ENCODE results near the gene MEI1. TPM values are rescaled to one million over a fixed set of nuclear protein-coding genes. Genes with fewer than 3 reads are reported as not detected.
A peak's percentile ranks its signal among the peaks of the same experiment; 100 is the strongest.

MEI1 gene
- polyA plus RNA-seq, 1 donor from 2014 or later, result not detected

DNA sequence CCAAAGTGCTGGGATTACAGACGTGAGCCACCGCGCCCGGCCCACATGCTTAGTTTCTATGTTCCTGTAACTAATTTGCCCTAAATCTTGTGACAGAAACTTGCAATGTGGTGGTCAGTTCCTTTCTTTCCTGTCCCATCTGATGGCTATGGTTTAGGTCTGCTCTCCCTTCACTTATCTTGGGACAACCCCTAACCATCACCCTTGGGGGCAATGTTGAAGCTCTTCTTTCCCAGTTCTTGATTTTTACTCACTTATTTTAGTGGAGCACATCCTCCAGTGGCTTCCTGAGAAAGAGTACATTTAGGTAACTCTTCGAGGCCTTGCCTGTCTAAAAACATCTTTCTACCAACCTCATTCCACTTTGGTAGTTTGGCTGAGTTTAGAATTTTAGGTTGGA, 140.9 kb downstream of the MEI1 start:
- H3F3A ChIP-seq (ENCODE audit: insufficient read depth, low read length, poor library complexity, severe bottlenecking), result peaks cover 4% of the 10 kb centered on the region
- no peaks in the 10 kb centered on the region for H3K27me3 ChIP-seq (ENCODE audit: insufficient read depth, low read depth, low read length)
- no peaks in the 10 kb centered on the region for H3K9me2 ChIP-seq (ENCODE audit: insufficient read depth, low read length)
- no peak overlapping the region for H3K9ac ChIP-seq (ENCODE audit: low read length)
- peaks cover 14% of the 10 kb centered on the region for H3K36me3 ChIP-seq (ENCODE audit: insufficient read depth, low read length)
- peaks cover 16% of the 10 kb centered on the region for H4K20me1 ChIP-seq (ENCODE audit: insufficient read depth)
- no peaks in the 10 kb centered on the region for H3K9me3 ChIP-seq (ENCODE audit: low read length)
- H3K79me2 ChIP-seq (replicated peaks; ENCODE audit: insufficient read depth, low read length), result peaks cover 96% of the 10 kb centered on the region
- H3K4me3 ChIP-seq (ENCODE audit: low read length), result peak overlapping the region; percentile 26
- no peak overlapping the region for H3K4me2 ChIP-seq (ENCODE audit: low read length)
- no peak overlapping the region for H2AFZ ChIP-seq (ENCODE audit: low read depth, low read length)
- H3K27ac ChIP-seq (ENCODE audit: low read length), result no peak overlapping the region
- TF ChIP-seq RAD21 (conservative IDR thresholded peaks at IDR 0.05) (no peak), EP300 (conservative IDR thresholded peaks at IDR 0.05; ENCODE audit: poor library complexity, severe bottlenecking) (no peak), POLR2AphosphoS5 (IDR thresholded peaks at IDR 0.05) (no peak), EZH2 (IDR thresholded peaks at IDR 0.05; ENCODE audit: borderline replicate concordance, insufficient read depth, low read length, poor library complexity, severe bottlenecking) (no peak), MXI1 (conservative IDR thresholded peaks at IDR 0.05; ENCODE audit: poor library complexity, severe bottlenecking) (no peak), TAF1 (IDR thresholded peaks at IDR 0.05; ENCODE audit: low read depth) (no peak), SMC3 (conservative IDR thresholded peaks at IDR 0.05; ENCODE audit: poor library complexity) (no peak)
- TF ChIP-seq, protein P1, sequence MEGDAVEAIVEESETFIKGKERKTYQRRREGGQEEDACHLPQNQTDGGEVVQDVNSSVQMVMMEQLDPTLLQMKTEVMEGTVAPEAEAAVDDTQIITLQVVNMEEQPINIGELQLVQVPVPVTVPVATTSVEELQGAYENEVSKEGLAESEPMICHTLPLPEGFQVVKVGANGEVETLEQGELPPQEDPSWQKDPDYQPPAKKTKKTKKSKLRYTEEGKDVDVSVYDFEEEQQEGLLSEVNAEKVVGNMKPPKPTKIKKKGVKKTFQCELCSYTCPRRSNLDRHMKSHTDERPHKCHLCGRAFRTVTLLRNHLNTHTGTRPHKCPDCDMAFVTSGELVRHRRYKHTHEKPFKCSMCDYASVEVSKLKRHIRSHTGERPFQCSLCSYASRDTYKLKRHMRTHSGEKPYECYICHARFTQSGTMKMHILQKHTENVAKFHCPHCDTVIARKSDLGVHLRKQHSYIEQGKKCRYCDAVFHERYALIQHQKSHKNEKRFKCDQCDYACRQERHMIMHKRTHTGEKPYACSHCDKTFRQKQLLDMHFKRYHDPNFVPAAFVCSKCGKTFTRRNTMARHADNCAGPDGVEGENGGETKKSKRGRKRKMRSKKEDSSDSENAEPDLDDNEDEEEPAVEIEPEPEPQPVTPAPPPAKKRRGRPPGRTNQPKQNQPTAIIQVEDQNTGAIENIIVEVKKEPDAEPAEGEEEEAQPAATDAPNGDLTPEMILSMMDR (IDR thresholded peaks at IDR 0.05; ENCODE audit: poor library complexity, severe bottlenecking), result no peak
- TF ChIP-seq, protein P2, sequence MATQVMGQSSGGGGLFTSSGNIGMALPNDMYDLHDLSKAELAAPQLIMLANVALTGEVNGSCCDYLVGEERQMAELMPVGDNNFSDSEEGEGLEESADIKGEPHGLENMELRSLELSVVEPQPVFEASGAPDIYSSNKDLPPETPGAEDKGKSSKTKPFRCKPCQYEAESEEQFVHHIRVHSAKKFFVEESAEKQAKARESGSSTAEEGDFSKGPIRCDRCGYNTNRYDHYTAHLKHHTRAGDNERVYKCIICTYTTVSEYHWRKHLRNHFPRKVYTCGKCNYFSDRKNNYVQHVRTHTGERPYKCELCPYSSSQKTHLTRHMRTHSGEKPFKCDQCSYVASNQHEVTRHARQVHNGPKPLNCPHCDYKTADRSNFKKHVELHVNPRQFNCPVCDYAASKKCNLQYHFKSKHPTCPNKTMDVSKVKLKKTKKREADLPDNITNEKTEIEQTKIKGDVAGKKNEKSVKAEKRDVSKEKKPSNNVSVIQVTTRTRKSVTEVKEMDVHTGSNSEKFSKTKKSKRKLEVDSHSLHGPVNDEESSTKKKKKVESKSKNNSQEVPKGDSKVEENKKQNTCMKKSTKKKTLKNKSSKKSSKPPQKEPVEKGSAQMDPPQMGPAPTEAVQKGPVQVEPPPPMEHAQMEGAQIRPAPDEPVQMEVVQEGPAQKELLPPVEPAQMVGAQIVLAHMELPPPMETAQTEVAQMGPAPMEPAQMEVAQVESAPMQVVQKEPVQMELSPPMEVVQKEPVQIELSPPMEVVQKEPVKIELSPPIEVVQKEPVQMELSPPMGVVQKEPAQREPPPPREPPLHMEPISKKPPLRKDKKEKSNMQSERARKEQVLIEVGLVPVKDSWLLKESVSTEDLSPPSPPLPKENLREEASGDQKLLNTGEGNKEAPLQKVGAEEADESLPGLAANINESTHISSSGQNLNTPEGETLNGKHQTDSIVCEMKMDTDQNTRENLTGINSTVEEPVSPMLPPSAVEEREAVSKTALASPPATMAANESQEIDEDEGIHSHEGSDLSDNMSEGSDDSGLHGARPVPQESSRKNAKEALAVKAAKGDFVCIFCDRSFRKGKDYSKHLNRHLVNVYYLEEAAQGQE (IDR thresholded peaks at IDR 0.05; ENCODE audit: borderline replicate concordance), result no peak

DNA sequence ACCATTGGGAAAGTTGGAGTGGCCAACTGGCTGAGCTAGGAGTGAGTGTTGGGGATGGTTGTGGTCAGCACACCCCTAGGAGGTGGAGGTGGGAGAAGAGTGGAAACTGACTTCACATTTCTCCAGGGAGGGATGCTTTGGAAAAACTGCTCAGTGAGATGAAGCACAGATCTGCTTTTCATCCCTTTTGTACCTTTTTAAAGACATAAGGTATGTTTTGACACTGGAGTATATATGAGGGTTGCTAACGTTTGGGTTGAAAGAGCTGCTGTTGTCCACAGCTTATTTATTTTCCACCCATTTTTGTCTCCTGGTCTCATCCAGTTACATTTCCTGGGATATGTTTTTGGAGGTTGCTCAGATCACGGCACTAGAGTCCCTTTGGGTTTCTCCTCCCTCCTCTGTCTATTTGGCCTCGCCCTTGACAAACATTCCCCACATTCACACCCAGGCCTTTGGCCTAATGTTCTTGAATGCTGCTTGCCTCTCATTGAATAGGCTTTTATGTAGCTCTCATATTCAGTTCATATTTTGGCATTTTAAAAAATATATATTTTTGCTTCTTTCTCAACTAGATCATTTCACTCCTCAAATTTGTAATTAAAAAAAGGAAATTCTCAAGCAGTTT, 141.9 kb downstream of the MEI1 start:
- TF ChIP-seq, protein P2 (IDR thresholded peaks at IDR 0.05; ENCODE audit: borderline replicate concordance), result no peak
- no peak for TF ChIP-seq POLR2AphosphoS5 (IDR thresholded peaks at IDR 0.05)
- no peak for TF ChIP-seq EP300 (conservative IDR thresholded peaks at IDR 0.05; ENCODE audit: poor library complexity, severe bottlenecking)
- TF ChIP-seq EZH2 (IDR thresholded peaks at IDR 0.05; ENCODE audit: borderline replicate concordance, insufficient read depth, low read length, poor library complexity, severe bottlenecking), result no peak
- TF ChIP-seq RAD21 (conservative IDR thresholded peaks at IDR 0.05), result no peak
- Histone ChIP-seq H3K9ac (ENCODE audit: low read length) (no peak overlapping the region), H2AFZ (ENCODE audit: low read depth, low read length) (no peak overlapping the region), H3K9me2 (ENCODE audit: insufficient read depth, low read length) (no peaks in the 10 kb centered on the region), H3K9me3 (ENCODE audit: low read length) (no peaks in the 10 kb centered on the region), H3F3A (ENCODE audit: insufficient read depth, low read length, poor library complexity, severe bottlenecking) (peaks cover 4% of the 10 kb centered on the region), H3K4me3 (ENCODE audit: low read length) (peak overlapping the region; percentile 26), H3K4me2 (ENCODE audit: low read length) (no peak overlapping the region), H3K27ac (ENCODE audit: low read length) (no peak overlapping the region), H3K27me3 (ENCODE audit: insufficient read depth, low read depth, low read length) (no peaks in the 10 kb centered on the region), H4K20me1 (ENCODE audit: insufficient read depth) (peaks cover 18% of the 10 kb centered on the region), H3K36me3 (ENCODE audit: insufficient read depth, low read length) (peaks cover 14% of the 10 kb centered on the region), H3K79me2 (replicated peaks; ENCODE audit: insufficient read depth, low read length) (peaks cover 96% of the 10 kb centered on the region)
